GM18526 (cell line): Measurements from ENCODE around the gene LRP1B.

Experiments used
- POLR2A ChIP-seq: IDR thresholded peaks from 3 replicates; pipeline ENCODE4 v1.6.1; 2011; ENCODE audit not compliant: insufficient read length; ENCODE audit errors: extremely low read depth

LRP1B gene

GRCh38 chr2:141611176-141611571 lies 519.6 kb downstream of the LRP1B start:
- TF ChIP-seq POLR2A, result no peak

- no peak for TF ChIP-seq POLR2A
Observed at GRCh38 chr2:141610564-141611175, 520.1 kb downstream of the LRP1B start.

GRCh38 chr2:141605163-141605562 lies 525.7 kb downstream of the LRP1B start:
- TF ChIP-seq POLR2A, result no peak

GRCh38 chr2:141601511-141602152 lies 529.2 kb downstream of the LRP1B start:
- TF ChIP-seq POLR2A, result no peak

- no peak for TF ChIP-seq POLR2A
Observed at GRCh38 chr2:141599721-141600120, 531.1 kb downstream of the LRP1B start.

- TF ChIP-seq POLR2A, result no peak
Observed at GRCh38 chr2:141598982-141599381, 531.8 kb downstream of the LRP1B start.

- TF ChIP-seq POLR2A, result no peak
Observed at GRCh38 chr2:141595316-141595920, 535.4 kb downstream of the LRP1B start.

- no peak for TF ChIP-seq POLR2A
Observed at GRCh38 chr2:141591787-141592186, 539.0 kb downstream of the LRP1B start.

GRCh38 chr2:141590620-141591019 lies 540.2 kb downstream of the LRP1B start:
- TF ChIP-seq POLR2A, result no peak

GRCh38 chr2:141589314-141589713 lies 541.5 kb downstream of the LRP1B start:
- TF ChIP-seq POLR2A, result no peak

GRCh38 chr2:141586985-141587384 lies 543.8 kb downstream of the LRP1B start:
- TF ChIP-seq POLR2A, result no peak

GRCh38 chr2:141582213-141582612 lies 548.6 kb downstream of the LRP1B start:
- no peak for TF ChIP-seq POLR2A

GRCh38 chr2:141579071-141579470 lies 551.7 kb downstream of the LRP1B start:
- TF ChIP-seq POLR2A, result no peak

- TF ChIP-seq POLR2A, result no peak
Observed at GRCh38 chr2:141570474-141571131, 560.2 kb downstream of the LRP1B start.

GRCh38 chr2:141569941-141570340 lies 560.9 kb downstream of the LRP1B start:
- no peak for TF ChIP-seq POLR2A

GRCh38 chr2:141565597-141565996 lies 565.2 kb downstream of the LRP1B start:
- no peak for TF ChIP-seq POLR2A
